NCI-H226 (cell line): ENCODE measurements around the gene ZCWPW2.

Experiments used
- DNase-seq: peaks from one replicate; pipeline ENCODE4 v3.0.0-alpha.2; 2015

Gene ZCWPW2

DNA sequence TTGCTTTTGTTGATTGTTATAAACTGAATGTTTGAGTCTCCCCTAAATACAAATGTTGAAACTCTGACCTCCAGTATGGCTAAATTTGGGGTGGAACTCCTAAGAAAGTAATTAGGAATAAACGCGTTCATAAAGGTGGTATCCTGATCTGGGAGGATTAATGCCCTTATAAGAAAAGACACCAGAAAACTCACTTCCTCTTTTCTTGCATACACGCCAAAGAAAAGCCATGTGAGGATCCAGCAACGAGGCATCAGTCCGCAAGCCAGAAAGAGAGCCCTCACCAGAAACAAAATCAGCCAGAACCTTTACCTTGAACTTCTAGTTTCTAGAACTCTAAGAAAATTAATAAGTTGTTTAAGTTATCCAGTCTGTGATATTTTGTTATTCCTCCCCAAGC lies 37.5 kb downstream of the ZCWPW2 start:
- DNase-seq: no peak

- DNase-seq: no peak
Measured at GRCh38 chr3:28388978-28389377, 40.5 kb downstream of the ZCWPW2 start.

DNA sequence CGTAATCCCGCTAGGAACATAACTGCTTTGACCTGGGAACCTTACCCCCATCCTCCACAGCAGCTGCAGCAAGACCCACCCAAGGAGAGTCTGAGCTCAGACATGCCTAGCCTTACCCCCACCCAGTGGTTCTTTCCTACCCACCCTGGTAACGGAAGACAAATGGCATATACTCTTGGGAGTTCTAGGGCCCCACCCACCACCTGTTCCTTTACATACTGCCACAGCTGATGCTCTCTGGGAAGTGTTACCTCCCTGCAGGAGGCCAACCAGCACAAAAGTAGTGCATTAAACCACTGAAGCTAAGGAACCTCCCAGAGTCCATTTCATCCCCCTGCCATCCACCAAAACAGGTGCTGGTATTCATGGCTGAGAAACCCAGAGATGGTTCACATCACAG lies 50.7 kb downstream of the ZCWPW2 start:
- no peak for DNase-seq

- DNase-seq: no peak
Measured at GRCh38 chr3:28406241-28406640, 57.7 kb downstream of the ZCWPW2 start.

DNA sequence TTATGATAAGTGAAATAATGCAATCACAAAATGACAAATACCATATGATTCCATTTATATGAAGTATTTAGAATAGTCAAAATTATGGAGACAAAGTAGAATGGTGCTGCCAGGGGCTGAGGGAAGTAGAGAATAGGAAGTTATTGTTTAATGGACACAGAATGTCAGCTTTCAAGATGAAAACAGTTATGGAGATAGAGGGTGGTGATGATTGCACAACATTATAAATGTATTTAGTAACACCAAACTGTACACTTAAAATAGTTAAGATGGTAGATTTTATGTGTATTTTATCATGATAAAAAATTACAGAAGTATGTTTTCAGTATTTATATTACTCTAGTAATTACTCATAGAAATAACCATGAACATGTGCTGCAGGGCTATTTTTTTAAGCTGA lies 100.9 kb downstream of the ZCWPW2 start:
- no peak for DNase-seq

GRCh38 chr3:28462866-28463265 lies 114.3 kb downstream of the ZCWPW2 start:
- no peak for DNase-seq

GRCh38 chr3:28467414-28467813 lies 118.9 kb downstream of the ZCWPW2 start:
- no peak for DNase-seq

GRCh38 chr3:28476194-28476593 lies 127.7 kb downstream of the ZCWPW2 start:
- DNase-seq: peak; percentile 3

- DNase-seq: no peak
Measured at GRCh38 chr3:28476764-28477163, 128.2 kb downstream of the ZCWPW2 start.

GRCh38 chr3:28485164-28485563 lies 136.6 kb downstream of the ZCWPW2 start:
- DNase-seq: no peak

DNA sequence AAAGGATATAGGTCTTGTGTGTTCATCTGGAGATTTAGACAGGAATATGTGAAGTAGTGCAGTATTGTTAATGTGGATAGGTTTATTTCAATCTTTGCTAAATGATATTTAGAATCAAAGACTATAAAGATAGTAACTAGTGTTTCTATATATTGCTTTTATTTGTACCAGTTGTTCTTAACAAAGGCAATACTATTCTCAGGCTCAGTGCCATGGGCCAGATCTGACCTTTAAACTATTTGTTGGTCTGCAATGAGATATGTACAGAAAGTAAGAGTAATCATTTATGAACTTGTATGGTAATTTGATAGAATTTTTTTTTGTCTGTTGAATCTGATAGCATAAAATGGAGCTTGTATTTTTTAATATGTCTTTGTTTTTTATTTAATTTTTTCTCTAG lies 146.8 kb downstream of the ZCWPW2 start:
- no peak for DNase-seq

- no peak for DNase-seq
Measured at GRCh38 chr3:28502397-28502937, 153.9 kb downstream of the ZCWPW2 start.

DNA sequence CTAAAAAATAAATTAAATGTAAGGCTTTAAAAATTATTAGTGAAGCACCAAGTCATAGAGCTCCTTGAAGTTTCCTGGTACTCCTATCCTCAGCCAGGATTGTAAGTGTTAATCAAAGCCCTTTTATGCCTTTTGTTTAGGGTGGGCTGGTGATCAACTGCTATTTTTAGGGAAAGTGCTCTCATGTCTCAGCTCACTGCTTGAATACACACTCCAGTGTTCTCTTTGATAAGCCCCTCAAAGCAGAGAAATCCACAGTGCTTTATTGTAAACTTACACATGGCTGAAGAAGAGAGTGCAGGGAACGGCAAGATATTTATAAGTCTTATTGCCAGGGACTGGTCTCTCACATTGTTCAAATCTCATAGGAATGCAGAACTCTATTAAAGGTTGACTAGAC lies 156.5 kb downstream of the ZCWPW2 start:
- no peak for DNase-seq

GRCh38 chr3:28521663-28522062 lies 173.1 kb downstream of the ZCWPW2 start:
- no peak for DNase-seq

- no peak for DNase-seq
Measured at GRCh38 chr3:28542351-28542750, 193.8 kb downstream of the ZCWPW2 start.

- no peak for DNase-seq
Measured at GRCh38 chr3:28544236-28544635, 195.7 kb downstream of the ZCWPW2 start.

DNA sequence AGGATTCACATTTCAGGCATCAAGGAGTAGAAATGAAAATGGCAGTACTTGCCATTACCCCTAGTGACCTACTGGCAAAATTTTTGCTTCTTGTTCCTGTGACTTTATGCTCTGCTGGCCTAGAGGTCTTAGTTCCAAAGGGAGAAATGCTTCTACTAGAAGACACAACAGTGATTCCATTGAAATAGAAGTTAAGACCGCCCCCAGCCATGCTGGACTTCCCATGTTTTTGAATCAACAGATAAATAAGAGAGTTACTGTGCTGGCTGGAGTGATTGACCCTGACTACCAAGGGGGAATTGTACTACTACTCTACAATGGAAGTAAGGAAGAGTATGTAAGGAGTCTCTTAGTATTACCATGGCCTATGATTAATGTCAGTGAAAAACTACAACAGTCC lies 196.3 kb downstream of the ZCWPW2 start:
- DNase-seq: no peak

GRCh38 chr3:28547677-28548076 lies 199.2 kb downstream of the ZCWPW2 start:
- DNase-seq: no peak

DNA sequence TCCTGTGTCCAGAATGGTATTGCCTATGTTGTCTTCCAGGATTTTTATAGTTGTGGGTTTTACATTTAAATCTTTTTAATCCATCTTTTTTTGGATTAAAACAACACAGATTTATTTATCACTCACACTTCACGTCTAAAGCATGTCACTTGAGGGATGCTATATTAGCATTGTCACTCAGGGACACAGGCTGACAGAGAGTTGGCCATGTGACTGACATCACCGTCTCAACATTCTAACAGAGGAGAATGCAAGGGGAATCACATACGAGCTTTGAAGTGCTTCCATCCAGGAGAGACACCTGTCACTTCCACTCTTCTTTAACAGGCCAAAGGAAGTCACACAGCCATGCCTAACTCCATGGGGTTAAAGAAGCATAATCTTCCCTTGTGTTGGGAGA lies 204.7 kb downstream of the ZCWPW2 start:
- DNase-seq: no peak

- no peak for DNase-seq
Measured at GRCh38 chr3:28556195-28556594, 207.7 kb downstream of the ZCWPW2 start.

DNA sequence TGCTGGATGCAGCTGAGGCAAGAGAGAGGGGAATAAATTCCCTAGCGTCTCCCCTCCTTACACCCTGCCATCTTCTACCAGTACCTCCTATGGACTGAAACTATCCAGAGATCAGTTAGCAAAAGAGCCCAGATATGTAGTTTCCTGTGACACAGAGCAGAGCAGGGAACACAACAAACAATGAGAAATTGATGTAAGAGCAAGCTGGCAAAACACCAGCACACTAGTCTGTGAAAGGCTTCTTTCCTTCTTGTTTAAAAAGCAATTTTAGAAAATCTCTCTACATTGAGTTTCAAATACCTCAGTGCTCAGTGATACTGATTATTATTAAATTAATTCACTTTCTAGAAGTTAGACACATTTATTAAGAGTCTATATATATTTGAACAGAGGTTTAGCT lies 215.7 kb downstream of the ZCWPW2 start:
- DNase-seq: no peak

DNA sequence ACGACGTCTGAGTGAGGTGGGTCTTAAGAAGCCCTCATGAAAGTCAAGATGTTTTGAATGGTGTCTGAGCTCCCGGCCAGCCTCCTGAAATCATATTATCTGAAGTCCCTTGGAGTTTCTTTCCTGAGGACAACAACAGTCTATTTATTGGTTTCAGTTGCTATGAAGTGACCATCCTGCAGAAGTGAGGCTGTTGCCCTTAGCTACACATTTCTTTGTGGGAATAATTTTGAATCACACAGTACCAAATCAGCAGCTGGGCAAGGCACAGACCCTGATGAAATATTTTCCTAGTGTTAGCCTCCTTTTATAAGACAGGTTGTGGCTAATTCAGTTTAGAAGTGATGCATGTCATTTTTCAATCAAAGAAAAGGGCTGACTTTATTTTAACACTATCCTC lies 220.8 kb downstream of the ZCWPW2 start:
- no peak for DNase-seq

DNA sequence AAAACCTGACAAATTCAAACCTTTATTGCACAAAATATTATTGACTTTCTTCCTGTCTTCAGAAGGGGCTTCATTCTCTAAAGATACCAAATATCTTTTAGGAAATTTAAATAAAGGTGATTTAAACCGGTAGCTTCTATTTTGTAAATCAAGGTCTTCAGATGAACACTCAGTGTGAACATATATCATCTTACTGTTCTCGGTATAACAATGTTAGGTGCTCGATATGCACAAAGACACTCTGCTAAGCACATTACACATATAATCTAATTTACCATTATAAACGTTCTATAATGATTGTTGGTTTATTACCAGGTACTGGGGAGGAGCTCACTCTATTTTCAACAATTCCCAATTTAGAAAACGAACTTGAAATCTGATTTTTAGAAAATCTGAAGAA lies 225.5 kb downstream of the ZCWPW2 start:
- DNase-seq: no peak

GRCh38 chr3:28575100-28575745 lies 226.7 kb downstream of the ZCWPW2 start:
- DNase-seq: no peak
